ENCODE results near the gene MEGF11.

Gene MEGF11

GRCh38 chr15:66253418-66254088 is at the start of gene MEGF11:
MEGF11 (minus strand) TSS chr15:66253750; CDS start chr15:66128403, 125,347 bp downstream.
- no peak for DNase-seq

GRCh38 chr15:66302489-66303278 is 49.1 kb upstream of the MEGF11 start:
- DNase-seq, result no peak

- DNase-seq, result no peak
These were observed 45.3 kb upstream of the MEGF11 start for GRCh38 chr15:66298803-66299251.

- DNase-seq, result no peak
These were observed 42.6 kb upstream of the MEGF11 start for GRCh38 chr15:66296186-66296585.

- DNase-seq, result no peak
These were observed 41.3 kb upstream of the MEGF11 start for GRCh38 chr15:66294932-66295235.

GRCh38 chr15:66294157-66294931 is 40.8 kb upstream of the MEGF11 start:
- no peak for DNase-seq

GRCh38 chr15:66293419-66294156 is 40.0 kb upstream of the MEGF11 start, which contains the start of gene DIS3L:
DIS3L (plus strand) TSS chr15:66293568; CDS start chr15:66293597, 29 bp downstream.
- DNase-seq, result peak in 1 of 2 experiments; percentile 25

GRCh38 chr15:66292571-66293418 is 39.2 kb upstream of the MEGF11 start:
- no peak for DNase-seq

- no peak for DNase-seq
These were observed 38.4 kb upstream of the MEGF11 start for GRCh38 chr15:66291816-66292570.

- DNase-seq, result no peak
These were observed 37.0 kb upstream of the MEGF11 start for GRCh38 chr15:66290518-66290917.

GRCh38 chr15:66290007-66290406 is 36.5 kb upstream of the MEGF11 start:
- DNase-seq, result no peak

GRCh38 chr15:66288551-66289185 is 35.1 kb upstream of the MEGF11 start:
- DNase-seq, result no peak

GRCh38 chr15:66288093-66288492 is 34.5 kb upstream of the MEGF11 start:
- DNase-seq, result no peak

GRCh38 chr15:66287461-66288057 is 34.0 kb upstream of the MEGF11 start:
- no peak for DNase-seq

- DNase-seq, result no peak
These were observed 32.2 kb upstream of the MEGF11 start for GRCh38 chr15:66285533-66286280.

- no peak for DNase-seq
These were observed 30.7 kb upstream of the MEGF11 start for GRCh38 chr15:66284271-66284670.

- no peak for DNase-seq
These were observed 25.1 kb upstream of the MEGF11 start for GRCh38 chr15:66278671-66279070.

- DNase-seq, result no peak
These were observed 24.5 kb upstream of the MEGF11 start for GRCh38 chr15:66278056-66278455.

GRCh38 chr15:66276546-66276945 is 23.0 kb upstream of the MEGF11 start:
- DNase-seq, result no peak
